Measurements from ENCODE around the gene CLEC16A. TPM values are rescaled to one million over a fixed set of nuclear protein-coding genes. Genes with fewer than 3 reads are reported as not detected.
A peak's percentile ranks its signal among the peaks of the same experiment; 100 is the strongest.

The CLEC16A gene
- total RNA-seq, 2 donors from 2014 or later, result 31.1 to 32.0 TPM

GRCh38 chr16:11225677-11226549 lies 281.5 kb downstream of the CLEC16A start:
- ATAC-seq (no peak), DNase-seq (no peak)
- H3K4me3 Mint-ChIP-seq, result peak overlapping the region; percentile 86
- H3K9me3 ChIP-seq (ENCODE audit: control insufficient read depth, low read length, poor library complexity, severe bottlenecking), result no peaks in the 10 kb centered on the region
- no peaks in the 10 kb centered on the region for H3K36me3 Mint-ChIP-seq (ENCODE audit: low read depth)
- peak overlapping the region; percentile 96 for H3K27ac Mint-ChIP-seq
- H3K27me3 Mint-ChIP-seq, result no peaks in the 10 kb centered on the region
- peaks cover 28% of the 10 kb centered on the region for H3K4me1 Mint-ChIP-seq

GRCh38 chr16:11229432-11229831 lies 285.1 kb downstream of the CLEC16A start:
- Mint-ChIP-seq H3K27me3 (no peaks in the 10 kb centered on the region), H3K4me3 (no peak overlapping the region), H3K4me1 (peaks cover 42% of the 10 kb centered on the region), H3K36me3 (ENCODE audit: low read depth) (no peaks in the 10 kb centered on the region), H3K27ac (peak overlapping the region; percentile 88)
- DNase-seq, result no peak
- no peak for ATAC-seq
- no peaks in the 10 kb centered on the region for H3K9me3 ChIP-seq (ENCODE audit: control insufficient read depth, low read length, poor library complexity, severe bottlenecking)

DNA sequence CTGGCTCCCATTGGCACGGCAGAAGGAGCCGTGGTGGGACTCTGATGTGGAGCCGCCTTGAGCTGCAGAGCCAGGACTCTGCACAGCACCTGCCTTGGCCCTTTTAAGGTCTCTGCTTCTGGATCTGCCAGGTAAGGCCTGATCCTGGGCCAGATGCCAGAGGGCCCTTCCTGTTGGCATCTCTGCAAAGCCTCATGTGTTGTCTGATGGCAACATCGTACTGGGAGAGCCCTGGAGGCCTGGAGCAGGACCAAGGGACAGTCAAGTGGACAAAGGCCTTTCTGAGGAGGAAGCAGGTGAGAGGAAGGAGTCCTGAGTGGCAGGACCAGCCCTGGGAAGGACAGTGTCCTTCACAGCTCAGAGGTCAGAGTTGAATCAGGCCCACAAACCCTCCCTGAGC lies 285.5 kb downstream of the CLEC16A start:
- H3K27me3 Mint-ChIP-seq, result no peaks in the 10 kb centered on the region

DNA sequence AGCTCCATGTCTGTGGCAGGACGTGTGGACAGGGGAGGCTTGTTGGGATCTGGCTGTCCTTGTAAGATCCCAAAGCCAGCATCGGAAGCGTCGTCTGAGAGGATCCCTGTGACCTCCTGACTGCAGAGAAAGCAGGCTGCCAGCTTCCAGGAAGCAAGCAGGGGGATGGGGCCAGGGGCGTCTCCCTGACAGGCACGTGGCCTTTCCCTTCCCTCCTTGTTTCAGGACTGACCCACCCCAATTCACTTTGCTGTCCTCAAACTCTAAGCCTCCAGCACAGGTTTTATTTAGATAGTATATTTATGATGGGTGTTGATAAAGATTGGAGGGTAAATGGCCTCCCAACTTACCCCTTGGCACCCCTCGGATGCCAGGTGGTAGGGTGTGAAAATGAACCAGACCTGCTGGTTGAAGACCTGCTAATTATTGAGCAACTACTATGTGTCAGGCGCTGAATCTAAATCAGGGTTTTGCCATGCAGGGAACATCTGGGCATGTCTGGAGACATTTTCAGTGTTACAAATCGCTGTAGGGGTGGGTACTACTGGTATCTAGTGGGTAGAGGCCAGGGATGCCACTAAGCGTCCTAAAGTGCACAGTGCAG lies 287.1 kb downstream of the CLEC16A start:
- H3K4me1 Mint-ChIP-seq, result peaks cover 42% of the 10 kb centered on the region
- ATAC-seq, result no peak
- no peaks in the 10 kb centered on the region for H3K9me3 ChIP-seq (ENCODE audit: control insufficient read depth, low read length, poor library complexity, severe bottlenecking)
- no peaks in the 10 kb centered on the region for H3K36me3 Mint-ChIP-seq (ENCODE audit: low read depth)
- H3K27me3 Mint-ChIP-seq, result no peaks in the 10 kb centered on the region
- peak overlapping the region; percentile 5 for H3K4me3 Mint-ChIP-seq
- H3K27ac Mint-ChIP-seq, result peak overlapping the region; percentile 99
- no peak for DNase-seq

More for the DNA sequence above, 285.5 kb downstream of the CLEC16A start:
- Mint-ChIP-seq H3K27ac (peak overlapping the region; percentile 99), H3K4me3 (peak overlapping the region; percentile 28), H3K36me3 (ENCODE audit: low read depth) (no peaks in the 10 kb centered on the region), H3K4me1 (peaks cover 41% of the 10 kb centered on the region)
- no peaks in the 10 kb centered on the region for H3K9me3 ChIP-seq (ENCODE audit: control insufficient read depth, low read length, poor library complexity, severe bottlenecking)
- no peak for ATAC-seq
- DNase-seq, result no peak

Other genes starting within 250 kb of the CLEC16A start
- not detected for gene TEKT5, start 249.6 kb upstream of the CLEC16A start, total RNA-seq
- gene NUBP1, start 200.7 kb upstream of the CLEC16A start, total RNA-seq, result 10 to 100 TPM; 19.2 to 21.0 TPM
- gene TVP23A, start 125.8 kb upstream of the CLEC16A start, total RNA-seq, result not detected
- gene CIITA, start 67.4 kb upstream of the CLEC16A start, total RNA-seq, result 10 to 100 TPM in 1 of 2 donors, 1 to 10 TPM in 1; 9.7 to 25.3 TPM
- gene DEXI, start 2.1 kb upstream of the CLEC16A start, total RNA-seq, result 10 to 100 TPM; 14.2 to 15.1 TPM

Data from T-helper 17 cell (primary cell).